Astrocyte of the spinal cord (primary cell): Measurements from ENCODE around the gene FAF1.

ENCODE experiments used
- DNase-seq: peaks from one replicate; pipeline ENCODE4 v3.0.0; 2011; ENCODE audit warnings: low read depth, low spot score
- H3K4me3 ChIP-seq: 2 replicates; pipeline ENCODE4 v1.5.1; 2011; ENCODE audit warnings: low read depth, mild to moderate bottlenecking, low read length, moderate library complexity
- in situ Hi-C: cut with HindIII; loops from 2 replicates; pipeline ENCODE4 v1.10.0; 2017; ENCODE audit warnings: low sequenced_read_pairs
- TF ChIP-seq, protein P1 (sequence below): IDR thresholded peaks from 2 replicates; pipeline ENCODE4 v1.5.1; 2012; ENCODE audit warnings: low read depth, mild to moderate bottlenecking, low read length, inconsistent platforms

The FAF1 gene

DNA sequence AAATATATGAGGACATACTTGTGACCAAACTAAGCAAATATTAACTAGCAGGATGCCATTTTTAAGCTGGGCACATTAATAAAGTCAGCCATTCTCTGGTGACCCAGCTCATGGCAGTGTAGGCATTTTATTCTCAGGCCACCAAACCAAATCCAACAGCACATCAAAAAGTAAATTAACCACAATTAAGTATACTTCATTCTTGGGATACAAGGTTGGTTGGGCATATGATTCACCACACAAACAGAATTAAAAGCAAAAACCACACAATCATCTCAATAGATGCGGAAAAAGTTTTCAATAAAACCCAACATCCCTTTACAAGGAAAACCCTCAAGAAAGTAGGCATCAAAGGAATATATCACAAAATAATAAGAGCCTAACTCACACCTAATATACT, 101.3 kb downstream of the FAF1 start:
- TF ChIP-seq, protein P1, sequence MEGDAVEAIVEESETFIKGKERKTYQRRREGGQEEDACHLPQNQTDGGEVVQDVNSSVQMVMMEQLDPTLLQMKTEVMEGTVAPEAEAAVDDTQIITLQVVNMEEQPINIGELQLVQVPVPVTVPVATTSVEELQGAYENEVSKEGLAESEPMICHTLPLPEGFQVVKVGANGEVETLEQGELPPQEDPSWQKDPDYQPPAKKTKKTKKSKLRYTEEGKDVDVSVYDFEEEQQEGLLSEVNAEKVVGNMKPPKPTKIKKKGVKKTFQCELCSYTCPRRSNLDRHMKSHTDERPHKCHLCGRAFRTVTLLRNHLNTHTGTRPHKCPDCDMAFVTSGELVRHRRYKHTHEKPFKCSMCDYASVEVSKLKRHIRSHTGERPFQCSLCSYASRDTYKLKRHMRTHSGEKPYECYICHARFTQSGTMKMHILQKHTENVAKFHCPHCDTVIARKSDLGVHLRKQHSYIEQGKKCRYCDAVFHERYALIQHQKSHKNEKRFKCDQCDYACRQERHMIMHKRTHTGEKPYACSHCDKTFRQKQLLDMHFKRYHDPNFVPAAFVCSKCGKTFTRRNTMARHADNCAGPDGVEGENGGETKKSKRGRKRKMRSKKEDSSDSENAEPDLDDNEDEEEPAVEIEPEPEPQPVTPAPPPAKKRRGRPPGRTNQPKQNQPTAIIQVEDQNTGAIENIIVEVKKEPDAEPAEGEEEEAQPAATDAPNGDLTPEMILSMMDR: no peak
- DNase-seq: no peak
- H3K4me3 ChIP-seq: no peak overlapping the region
- in situ Hi-C loops: no loop called here

DNA sequence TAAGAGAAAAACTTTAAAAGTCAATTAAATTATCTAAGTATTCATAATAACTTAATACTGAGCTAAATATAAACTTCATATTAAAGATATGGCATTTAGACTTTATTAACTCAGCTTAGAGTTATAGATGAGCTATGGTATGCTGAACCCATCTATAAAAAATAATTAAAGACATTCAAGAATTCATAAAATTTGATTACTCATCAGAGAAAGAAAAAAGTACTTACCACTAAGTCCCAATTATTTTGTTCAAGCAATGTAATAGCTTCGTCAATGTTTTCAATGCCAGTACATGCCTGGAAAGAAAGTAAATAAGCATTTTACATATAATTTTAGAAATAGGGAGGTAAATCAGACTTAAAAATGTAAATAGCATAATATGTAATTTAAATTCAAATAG, 102.4 kb downstream of the FAF1 start:
- TF ChIP-seq, protein P1: no peak
- in situ Hi-C loops: no loop called here
- no peak overlapping the region for H3K4me3 ChIP-seq
- DNase-seq: no peak

DNA sequence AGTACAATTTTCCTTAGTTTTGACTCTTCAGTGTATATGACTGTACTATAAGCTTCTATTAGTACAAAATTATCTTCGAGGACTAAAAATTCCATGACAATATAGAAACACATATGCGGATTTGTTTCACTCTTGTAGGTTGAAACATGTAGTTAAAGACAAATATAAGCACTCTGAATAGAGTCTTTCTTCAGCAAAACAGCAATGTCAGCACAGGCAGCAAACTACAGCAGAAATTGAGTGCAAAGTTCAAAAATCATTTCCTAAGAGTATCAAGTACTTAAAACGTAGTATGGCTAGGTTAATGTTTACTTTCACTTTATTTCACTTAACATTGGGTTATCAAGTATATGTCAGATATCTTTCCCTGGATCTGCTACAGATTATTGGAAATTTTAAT, 106.7 kb downstream of the FAF1 start:
- TF ChIP-seq, protein P1: no peak
- no peak for DNase-seq
- in situ Hi-C loops: no loop called here
- no peak overlapping the region for H3K4me3 ChIP-seq

DNA sequence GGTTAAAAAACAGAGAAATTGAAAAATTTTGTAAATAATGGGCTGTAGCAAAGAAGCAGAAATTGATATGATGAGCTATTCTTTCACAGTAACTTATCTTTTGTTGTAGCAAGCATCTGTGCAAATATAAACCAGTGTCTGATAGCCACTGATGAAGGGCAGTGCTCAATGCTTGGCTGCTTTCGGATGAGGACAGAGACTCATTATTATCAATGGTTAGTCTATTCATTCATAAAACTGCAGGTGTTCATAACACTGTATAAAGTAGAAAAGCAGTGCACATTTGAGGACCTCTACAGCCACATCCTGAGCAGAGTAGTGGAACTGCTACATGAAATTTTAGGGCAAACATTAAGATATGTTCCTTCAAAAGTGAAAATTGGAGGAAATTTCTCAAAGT, 107.2 kb downstream of the FAF1 start:
- no peak for DNase-seq
- in situ Hi-C loops: no loop called here
- H3K4me3 ChIP-seq: no peak overlapping the region
- TF ChIP-seq, protein P1: no peak

DNA sequence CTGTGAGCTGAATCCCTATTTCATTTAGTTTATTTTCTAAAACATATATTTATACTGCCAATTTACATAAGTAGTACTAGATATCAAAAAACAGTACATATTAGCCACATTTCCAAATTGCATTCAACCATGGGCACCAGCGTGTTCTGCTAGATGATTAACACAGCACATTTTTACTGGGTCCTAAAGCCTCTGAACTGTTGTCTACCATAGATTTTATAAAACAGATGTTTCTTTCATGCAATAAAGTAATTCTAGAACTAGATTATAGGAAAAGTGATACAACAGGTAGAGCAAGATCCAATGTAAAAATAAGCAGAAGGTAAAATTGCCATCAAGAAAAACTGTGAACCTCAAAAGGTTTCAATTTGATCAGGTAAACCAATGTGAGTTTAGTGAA, 108.6 kb downstream of the FAF1 start:
- in situ Hi-C loops: no loop called here
- TF ChIP-seq, protein P1: no peak
- DNase-seq: no peak
- no peak overlapping the region for H3K4me3 ChIP-seq

DNA sequence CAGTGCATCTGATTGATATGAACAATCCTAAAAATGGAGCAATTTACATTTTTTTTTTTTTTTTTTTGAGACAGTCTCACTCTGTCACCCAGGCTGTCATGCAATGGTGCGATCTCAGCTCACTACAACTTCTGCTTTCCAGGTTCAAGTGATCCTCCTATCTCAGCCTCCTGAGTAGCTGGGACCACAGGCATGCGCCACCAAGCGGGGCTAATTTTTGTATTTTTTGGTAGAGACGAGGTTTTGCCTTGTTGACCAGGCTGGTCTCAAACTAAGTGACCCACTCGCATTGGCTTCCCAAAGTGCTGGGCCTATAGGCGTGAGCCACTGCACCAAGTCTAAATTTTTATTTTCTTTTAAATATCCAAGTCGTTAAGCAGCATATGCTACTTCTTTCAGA, 109.0 kb downstream of the FAF1 start:
- in situ Hi-C loops: no loop called here
- H3K4me3 ChIP-seq: no peak overlapping the region
- no peak for DNase-seq
- TF ChIP-seq, protein P1: no peak

DNA sequence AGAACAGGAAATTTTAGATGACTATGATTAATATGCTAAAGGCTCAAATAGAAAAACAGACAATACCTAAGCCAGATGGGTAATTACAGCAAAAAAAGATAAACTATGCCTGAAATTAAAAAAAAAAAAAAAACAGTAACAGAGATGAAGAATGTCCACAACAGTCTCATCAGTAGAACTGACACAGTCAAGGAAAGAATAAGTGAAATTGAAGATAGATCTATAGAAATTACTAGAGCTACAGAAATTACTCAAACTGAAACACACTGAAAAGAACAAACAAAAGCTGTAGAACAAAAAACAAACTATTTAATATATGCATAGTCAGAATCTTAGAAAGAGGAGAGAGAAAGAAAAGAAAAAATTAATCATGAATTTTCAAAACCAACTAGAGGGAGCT, 112.8 kb downstream of the FAF1 start:
- DNase-seq: no peak
- TF ChIP-seq, protein P1: no peak
- no peak overlapping the region for H3K4me3 ChIP-seq
- in situ Hi-C loops: no loop called here
